ENCODE measurements around the gene SCFD1.
"Not testable (repeated sequence)": the region's sequence is repeated elsewhere in the genome, so short reads cannot be mapped to it uniquely, and the experiment has no call there.

Gene SCFD1

GRCh38 chr14:30629432-30629831, 7.3 kb downstream of the SCFD1 start:
- Mint-ChIP-seq H3K36me3 (peaks cover 15% of the 10 kb centered on the region), H3K4me1 (peaks cover 15% of the 10 kb centered on the region)
- not testable (repeated sequence) for ATAC-seq (ENCODE audit: low read depth); H3K9me3 Mint-ChIP-seq; H3K4me3 Mint-ChIP-seq; H3K27me3 Mint-ChIP-seq; DNase-seq (ENCODE audit: low spot score in 2 of 2); H3K27ac Mint-ChIP-seq

GRCh38 chr14:30630248-30630647, 8.1 kb downstream of the SCFD1 start:
- no peak for ATAC-seq (ENCODE audit: low read depth)
- no peak overlapping the region for H3K4me3 Mint-ChIP-seq
- DNase-seq (ENCODE audit: low spot score in 2 of 2): no peak

DNA sequence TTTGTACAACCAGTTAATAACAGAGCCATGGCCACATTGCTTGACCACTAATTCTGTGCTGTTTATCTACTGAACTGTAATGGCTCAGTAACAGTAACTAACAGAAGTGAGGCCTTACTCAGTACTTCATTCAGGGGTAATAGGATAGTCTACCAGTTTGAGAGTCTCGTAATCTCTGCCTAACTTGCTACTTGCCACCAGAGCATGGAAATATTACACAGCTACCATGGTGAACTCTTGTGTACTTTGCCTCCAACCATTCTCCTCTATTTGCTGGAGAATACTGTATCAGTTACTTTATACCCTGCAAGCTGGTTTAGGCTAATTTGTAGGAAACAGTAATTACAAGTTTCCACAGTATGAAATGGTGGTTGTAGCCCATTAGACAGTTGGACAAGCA, 10.6 kb downstream of the SCFD1 start:
- no peak overlapping the region for H3K4me3 Mint-ChIP-seq
- DNase-seq (ENCODE audit: low spot score in 2 of 2): no peak
- H3K36me3 Mint-ChIP-seq: peaks cover 23% of the 10 kb centered on the region
- no peak overlapping the region for H3K27ac Mint-ChIP-seq
- no peak for ATAC-seq (ENCODE audit: low read depth)
- no peaks in the 10 kb centered on the region for H3K9me3 Mint-ChIP-seq
- no peaks in the 10 kb centered on the region for H3K27me3 Mint-ChIP-seq
- H3K4me1 Mint-ChIP-seq: peaks cover 11% of the 10 kb centered on the region

More at GRCh38 chr14:30630248-30630647, 8.1 kb downstream of the SCFD1 start:
- H3K27ac Mint-ChIP-seq: no peak overlapping the region
- no peaks in the 10 kb centered on the region for H3K9me3 Mint-ChIP-seq
- peaks cover 10% of the 10 kb centered on the region for H3K4me1 Mint-ChIP-seq
- H3K27me3 Mint-ChIP-seq: no peaks in the 10 kb centered on the region
- peaks cover 12% of the 10 kb centered on the region for H3K36me3 Mint-ChIP-seq

DNA sequence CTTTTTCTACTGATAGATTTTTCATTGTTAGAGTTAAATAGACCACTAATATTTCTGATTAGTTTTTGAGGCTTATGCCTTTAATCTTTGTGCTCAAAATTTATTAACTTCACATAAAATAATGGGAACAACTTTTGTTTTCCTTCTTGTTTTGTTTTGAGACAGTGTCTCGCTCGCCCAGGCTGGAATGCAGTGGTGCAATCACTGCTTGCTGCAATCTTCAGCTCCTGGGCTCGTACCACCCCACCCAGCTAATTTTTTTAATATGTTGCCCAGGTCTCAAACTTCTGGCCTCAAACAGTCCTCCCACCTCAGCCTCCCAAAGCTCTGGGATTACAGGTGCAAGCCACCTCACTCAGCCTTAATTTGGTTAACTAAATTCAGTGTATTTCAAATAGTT, 16.8 kb downstream of the SCFD1 start:
- H3K9me3 Mint-ChIP-seq: no peaks in the 10 kb centered on the region
- H3K27ac Mint-ChIP-seq: no peak overlapping the region
- H3K27me3 Mint-ChIP-seq: no peaks in the 10 kb centered on the region
- H3K4me3 Mint-ChIP-seq: no peak overlapping the region
- peaks cover 24% of the 10 kb centered on the region for H3K36me3 Mint-ChIP-seq
- H3K4me1 Mint-ChIP-seq: peaks cover 6% of the 10 kb centered on the region
- DNase-seq (ENCODE audit: low spot score in 2 of 2) (no peak), ATAC-seq (ENCODE audit: low read depth) (no peak)

DNA sequence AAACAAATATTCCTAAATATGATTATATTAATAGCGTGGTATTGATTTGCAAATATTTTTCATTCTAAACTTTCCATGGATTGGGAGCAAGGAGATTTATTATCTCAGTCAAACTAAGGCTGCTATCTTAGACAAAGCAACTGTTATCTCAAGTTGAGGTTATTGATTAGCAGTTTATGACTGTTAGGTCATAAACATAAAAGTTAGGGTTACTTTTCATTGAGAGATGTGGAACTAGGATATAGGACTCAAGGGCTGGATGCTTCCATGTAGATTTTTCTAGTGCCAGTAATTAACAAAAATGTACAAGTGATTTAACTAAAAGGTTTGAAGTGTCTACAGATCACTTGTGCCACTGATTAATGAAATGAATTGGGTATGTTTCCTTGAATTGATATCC, 19.1 kb downstream of the SCFD1 start:
- DNase-seq (ENCODE audit: low spot score in 2 of 2) (no peak), ATAC-seq (ENCODE audit: low read depth) (no peak)
- Mint-ChIP-seq H3K27ac (no peak overlapping the region), H3K9me3 (peaks cover 9% of the 10 kb centered on the region), H3K4me3 (no peak overlapping the region), H3K36me3 (peaks cover 40% of the 10 kb centered on the region), H3K27me3 (no peaks in the 10 kb centered on the region), H3K4me1 (peaks cover 4% of the 10 kb centered on the region)

DNA sequence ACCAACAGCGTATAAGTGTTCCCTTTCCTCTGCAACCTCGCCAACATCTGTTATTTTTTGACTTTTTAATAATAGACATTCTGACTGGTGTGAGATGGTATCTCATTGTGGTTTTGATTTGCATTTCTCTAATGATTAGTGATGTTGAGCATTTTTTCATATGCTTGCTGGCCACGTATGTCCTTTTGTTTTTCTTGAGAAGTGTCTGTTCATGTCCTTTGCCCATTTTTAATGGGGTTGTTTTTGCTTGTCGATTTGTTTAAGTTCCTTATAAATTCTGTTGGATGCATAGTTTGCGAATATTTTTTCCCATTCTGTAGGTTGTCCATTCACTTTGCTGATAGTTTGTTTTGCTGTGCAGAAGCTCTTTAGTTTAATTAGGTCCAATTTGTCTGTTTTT, 22.3 kb downstream of the SCFD1 start:
- not testable (repeated sequence) for H3K27ac Mint-ChIP-seq; H3K4me1 Mint-ChIP-seq; H3K27me3 Mint-ChIP-seq; H3K9me3 Mint-ChIP-seq; ATAC-seq (ENCODE audit: low read depth); H3K4me3 Mint-ChIP-seq; DNase-seq (ENCODE audit: low spot score in 2 of 2)
- peaks cover 35% of the 10 kb centered on the region for H3K36me3 Mint-ChIP-seq

DNA sequence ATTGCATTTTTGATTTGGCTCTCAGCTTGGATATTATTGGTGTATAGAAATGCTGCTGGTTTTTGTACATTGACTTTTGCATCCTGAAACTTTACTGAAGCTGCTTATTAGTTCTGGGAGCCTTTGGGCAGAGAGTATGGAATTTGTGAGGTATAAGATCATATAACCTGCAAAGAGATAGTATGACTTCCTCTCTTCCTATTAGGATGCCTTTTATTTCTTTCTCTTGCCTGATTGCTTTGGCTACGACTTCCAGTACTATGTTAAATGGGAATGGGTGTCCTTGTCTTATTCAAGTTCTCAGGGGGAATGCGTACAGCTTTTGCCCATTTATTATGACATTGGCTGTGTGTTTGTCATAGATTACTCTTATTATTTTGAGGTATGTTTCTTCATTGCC, 23.5 kb downstream of the SCFD1 start:
- no peak for DNase-seq (ENCODE audit: low spot score in 2 of 2)
- Mint-ChIP-seq H3K36me3 (peaks cover 36% of the 10 kb centered on the region), H3K4me3 (no peak overlapping the region), H3K4me1 (no peaks in the 10 kb centered on the region), H3K27ac (peak overlapping the region; percentile 16), H3K27me3 (no peaks in the 10 kb centered on the region), H3K9me3 (peaks cover 9% of the 10 kb centered on the region)
- ATAC-seq (ENCODE audit: low read depth): no peak

GRCh38 chr14:30648471-30648870, 26.4 kb downstream of the SCFD1 start:
- Mint-ChIP-seq H3K27ac (no peak overlapping the region), H3K27me3 (no peaks in the 10 kb centered on the region), H3K4me1 (no peaks in the 10 kb centered on the region), H3K36me3 (peaks cover 40% of the 10 kb centered on the region), H3K9me3 (peaks cover 9% of the 10 kb centered on the region), H3K4me3 (no peak overlapping the region)
- DNase-seq (ENCODE audit: low spot score in 2 of 2) (no peak), ATAC-seq (ENCODE audit: low read depth) (no peak)

GRCh38 chr14:30651937-30652336, 29.8 kb downstream of the SCFD1 start:
- DNase-seq (ENCODE audit: low spot score in 2 of 2): no peak
- Mint-ChIP-seq H3K4me3 (no peak overlapping the region), H3K27me3 (no peaks in the 10 kb centered on the region), H3K36me3 (peaks cover 16% of the 10 kb centered on the region), H3K4me1 (no peaks in the 10 kb centered on the region), H3K27ac (no peak overlapping the region), H3K9me3 (no peaks in the 10 kb centered on the region)
- ATAC-seq (ENCODE audit: low read depth): no peak

DNA sequence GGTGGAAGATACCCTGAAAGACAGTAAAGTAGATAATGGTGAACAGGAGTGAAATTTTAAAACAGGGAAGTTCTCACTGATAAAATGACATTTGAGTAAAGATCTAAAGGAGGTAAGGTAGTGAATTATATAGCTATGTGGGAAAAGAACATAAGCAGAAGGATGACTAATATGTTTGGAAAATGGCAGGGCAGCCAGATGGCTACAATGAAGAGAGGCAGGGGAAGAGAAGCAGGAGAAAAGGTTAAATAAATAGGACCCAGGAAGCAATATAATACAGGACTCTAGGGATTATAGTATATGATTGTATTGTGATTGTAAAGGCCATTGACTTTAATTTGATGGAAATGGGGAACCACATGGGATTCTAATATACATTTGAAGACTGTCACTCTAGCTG, 33.0 kb downstream of the SCFD1 start:
- no peak overlapping the region for H3K27ac Mint-ChIP-seq
- no peaks in the 10 kb centered on the region for H3K9me3 Mint-ChIP-seq
- no peak for DNase-seq (ENCODE audit: low spot score in 2 of 2)

GRCh38 chr14:30655658-30656057, 33.5 kb downstream of the SCFD1 start:
- H3K36me3 Mint-ChIP-seq: peaks cover 17% of the 10 kb centered on the region
- no peaks in the 10 kb centered on the region for H3K4me1 Mint-ChIP-seq
- H3K27ac Mint-ChIP-seq: no peak overlapping the region
- H3K9me3 Mint-ChIP-seq: no peaks in the 10 kb centered on the region
- H3K27me3 Mint-ChIP-seq: no peaks in the 10 kb centered on the region
- ATAC-seq (ENCODE audit: low read depth) (no peak), DNase-seq (ENCODE audit: low spot score in 2 of 2) (no peak)
- no peak overlapping the region for H3K4me3 Mint-ChIP-seq

More for the DNA sequence above, 33.0 kb downstream of the SCFD1 start:
- H3K27me3 Mint-ChIP-seq: no peaks in the 10 kb centered on the region
- no peak for ATAC-seq (ENCODE audit: low read depth)
- no peaks in the 10 kb centered on the region for H3K4me1 Mint-ChIP-seq
- peaks cover 18% of the 10 kb centered on the region for H3K36me3 Mint-ChIP-seq
- no peak overlapping the region for H3K4me3 Mint-ChIP-seq

- H3K27ac Mint-ChIP-seq: no peak overlapping the region
- H3K4me3 Mint-ChIP-seq: no peak overlapping the region
- no peaks in the 10 kb centered on the region for H3K9me3 Mint-ChIP-seq
- ATAC-seq (ENCODE audit: low read depth) (peak; percentile 72), DNase-seq (ENCODE audit: low spot score in 2 of 2) (peak; percentile 15 to 28)
- no peaks in the 10 kb centered on the region for H3K27me3 Mint-ChIP-seq
- no peaks in the 10 kb centered on the region for H3K4me1 Mint-ChIP-seq
- H3K36me3 Mint-ChIP-seq: peaks cover 17% of the 10 kb centered on the region
Measured at GRCh38 chr14:30656190-30656632, 34.1 kb downstream of the SCFD1 start.

DNA sequence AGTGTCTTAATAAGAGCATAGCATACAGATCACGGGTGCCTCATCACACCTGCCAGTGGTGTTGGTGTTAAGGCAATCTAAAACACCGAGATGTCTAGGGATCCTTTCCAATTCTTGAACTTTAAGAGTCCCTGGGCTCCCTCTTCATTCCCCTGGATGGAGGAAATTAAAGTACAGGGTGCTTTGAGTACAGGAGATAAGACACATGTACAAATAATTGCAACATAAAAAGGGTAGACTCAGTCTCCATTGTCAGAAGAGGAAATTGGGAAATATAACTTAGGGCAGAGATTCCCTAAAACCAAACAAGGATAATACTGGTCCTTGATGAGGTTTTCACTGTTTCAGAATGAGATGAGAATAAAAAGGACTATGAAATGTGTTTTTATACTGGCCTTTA, 34.9 kb downstream of the SCFD1 start:
- H3K36me3 Mint-ChIP-seq: peaks cover 12% of the 10 kb centered on the region
- no peaks in the 10 kb centered on the region for H3K27me3 Mint-ChIP-seq
- H3K27ac Mint-ChIP-seq: no peak overlapping the region
- no peaks in the 10 kb centered on the region for H3K9me3 Mint-ChIP-seq
- H3K4me3 Mint-ChIP-seq: no peak overlapping the region
- no peak for ATAC-seq (ENCODE audit: low read depth)
- no peak for DNase-seq (ENCODE audit: low spot score in 2 of 2)
- no peaks in the 10 kb centered on the region for H3K4me1 Mint-ChIP-seq

GRCh38 chr14:30657606-30658163, 35.6 kb downstream of the SCFD1 start:
- H3K4me3 Mint-ChIP-seq: no peak overlapping the region
- H3K36me3 Mint-ChIP-seq: peaks cover 13% of the 10 kb centered on the region
- no peaks in the 10 kb centered on the region for H3K4me1 Mint-ChIP-seq
- no peaks in the 10 kb centered on the region for H3K27me3 Mint-ChIP-seq
- DNase-seq (ENCODE audit: low spot score in 2 of 2): no peak
- H3K27ac Mint-ChIP-seq: no peak overlapping the region
- H3K9me3 Mint-ChIP-seq: no peaks in the 10 kb centered on the region
- ATAC-seq (ENCODE audit: low read depth): no peak

DNA sequence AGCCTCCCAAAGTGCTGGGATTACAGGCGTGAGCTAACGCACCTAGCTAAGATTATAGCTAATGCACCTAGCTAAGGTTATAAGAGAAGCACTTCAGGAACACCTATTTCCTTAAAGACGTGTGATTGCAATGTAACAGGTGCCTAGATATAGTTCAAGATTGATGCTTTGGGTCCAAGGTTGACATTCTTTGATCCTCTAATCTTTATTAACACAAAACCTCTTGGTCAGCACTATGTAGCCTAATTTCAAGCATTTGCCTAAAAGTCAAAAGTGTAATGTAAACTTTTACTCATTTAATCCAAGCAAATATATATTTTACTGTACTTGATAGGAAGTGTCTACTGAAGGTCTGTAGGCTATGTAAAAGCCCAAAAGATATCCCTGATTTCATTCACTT, 36.5 kb downstream of the SCFD1 start:
- Mint-ChIP-seq H3K27me3 (no peaks in the 10 kb centered on the region), H3K36me3 (peaks cover 13% of the 10 kb centered on the region), H3K4me1 (no peaks in the 10 kb centered on the region), H3K4me3 (no peak overlapping the region), H3K27ac (no peak overlapping the region), H3K9me3 (no peaks in the 10 kb centered on the region)
- no peak for DNase-seq (ENCODE audit: low spot score in 2 of 2)
- no peak for ATAC-seq (ENCODE audit: low read depth)
